HG02610 (cell line): Measurements from ENCODE around the gene OPRL1.

ENCODE experiments used
- ATAC-seq: cut with Tn5 transposase; IDR thresholded peaks from one replicate; pipeline ENCODE4 v1.9.1; 2021; ENCODE audit warnings: mild to moderate bottlenecking, moderate library complexity; ENCODE audit not compliant: unreplicated experiment

The OPRL1 gene

DNA sequence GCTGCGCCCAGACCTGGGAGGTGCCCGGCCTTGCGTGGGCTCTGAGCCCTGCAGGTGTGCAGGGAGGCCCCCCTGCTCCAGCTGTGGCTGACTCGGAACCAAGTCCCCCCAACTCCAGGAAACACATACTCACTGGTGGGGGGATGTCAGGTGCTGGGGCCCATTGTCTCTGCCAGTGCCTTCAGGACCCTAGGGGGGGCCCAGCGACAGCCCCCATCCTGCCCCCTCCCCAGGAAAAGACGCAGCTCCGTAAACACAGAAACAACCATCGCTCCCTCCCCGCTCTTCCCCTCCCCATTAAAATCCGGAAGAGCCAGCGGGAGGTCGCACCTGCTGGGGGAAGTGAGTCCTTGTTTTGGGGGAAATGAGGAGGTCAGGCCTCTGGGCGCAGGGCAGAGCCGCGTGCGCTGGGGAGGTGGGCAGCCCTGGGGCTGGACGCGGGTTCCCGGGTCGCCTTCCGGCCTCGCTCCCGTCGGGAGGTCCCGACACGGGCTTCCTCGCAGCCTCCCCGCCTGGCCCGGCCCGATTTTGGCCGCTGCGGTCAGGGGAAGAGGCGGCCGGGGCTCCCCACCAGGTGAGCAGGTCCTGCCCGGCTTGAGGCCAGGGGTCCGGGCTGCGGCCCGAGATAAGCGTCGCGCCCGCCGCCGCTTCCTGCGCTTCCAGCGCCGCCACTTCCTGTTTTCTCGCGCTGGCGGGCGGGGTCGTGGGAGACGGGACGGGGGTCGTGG is 37.7 kb upstream of the OPRL1 start:
- no peak for ATAC-seq

- ATAC-seq: no peak
These were observed 36.1 kb upstream of the OPRL1 start for GRCh38 chr20:64043768-64044167.

- ATAC-seq: no peak
These were observed 35.2 kb upstream of the OPRL1 start for GRCh38 chr20:64044484-64045247.

GRCh38 chr20:64045346-64046011 is 34.4 kb upstream of the OPRL1 start:
- ATAC-seq: no peak

GRCh38 chr20:64047046-64047389 is 32.9 kb upstream of the OPRL1 start:
- no peak for ATAC-seq

DNA sequence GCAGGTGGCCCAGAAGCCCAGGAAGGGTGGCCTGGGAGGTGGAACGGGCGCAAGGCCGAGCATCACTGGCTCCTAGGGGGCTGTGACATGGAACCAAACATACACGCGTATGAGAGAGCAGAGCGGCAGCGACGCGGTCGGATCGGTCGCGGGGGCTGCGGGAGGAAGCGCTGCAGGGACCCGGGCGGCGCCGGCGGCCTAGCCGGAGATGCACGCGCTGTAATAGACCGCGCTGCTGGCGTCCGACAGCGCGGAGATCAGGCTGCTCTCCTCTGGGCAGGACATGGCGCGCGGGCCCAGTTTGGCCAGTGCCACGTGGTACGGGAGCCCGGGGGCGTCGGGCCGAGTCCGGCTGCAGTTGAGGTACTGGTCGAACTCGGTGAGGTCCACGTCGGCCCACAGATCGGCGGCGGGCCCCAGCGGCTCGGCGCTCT is 31.9 kb upstream of the OPRL1 start:
- ATAC-seq: no peak

- ATAC-seq: no peak
These were observed 31.4 kb upstream of the OPRL1 start for GRCh38 chr20:64048402-64049044.

DNA sequence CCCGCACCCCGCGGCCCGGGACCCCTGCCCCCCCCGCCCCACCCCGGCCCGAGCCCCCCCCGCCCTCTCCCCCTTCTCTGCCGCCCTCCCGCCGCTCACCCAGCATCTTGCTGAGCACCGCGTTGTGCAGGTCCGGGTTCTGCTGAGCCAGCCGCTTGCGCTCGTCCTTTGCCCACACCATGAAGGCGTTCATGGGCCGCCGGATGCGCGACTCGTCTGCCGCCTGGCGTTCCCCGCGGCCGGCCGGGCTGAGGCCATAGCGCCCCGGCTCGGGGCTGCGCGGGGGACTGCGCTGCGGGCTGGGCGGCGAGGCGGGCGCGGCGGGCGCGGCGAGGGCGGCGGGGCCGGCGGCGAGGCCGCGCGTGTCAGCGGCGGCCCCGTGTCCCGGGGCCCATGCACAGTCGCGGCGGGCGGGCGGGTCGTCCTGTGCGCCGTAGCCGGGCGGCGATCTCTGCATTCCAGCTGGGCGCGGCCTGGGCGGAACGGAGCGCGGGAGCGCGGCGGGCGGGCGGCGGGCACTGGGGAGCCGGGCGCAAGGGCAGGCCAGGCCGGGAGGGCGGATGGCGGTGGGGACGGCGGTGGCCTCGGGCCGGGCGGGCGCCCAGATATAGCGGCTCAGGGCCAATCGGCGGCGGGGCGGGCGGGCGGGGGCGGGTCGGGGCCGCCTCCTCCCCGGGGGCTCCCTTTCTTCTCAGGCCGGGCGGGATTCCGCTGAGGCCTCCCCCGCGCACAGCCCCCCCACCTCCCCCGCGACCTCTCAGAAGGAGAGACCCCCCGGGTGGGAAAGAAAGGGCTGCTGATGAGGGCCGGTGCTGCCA is 30.6 kb upstream of the OPRL1 start, which contains the start of gene SOX18:
SOX18 (minus strand) TSS at position 580 of the 818 bp plus-strand sequence; CDS start at position 457, 123 bp downstream.
- no peak for ATAC-seq

- no peak for ATAC-seq
These were observed 30.0 kb upstream of the OPRL1 start for GRCh38 chr20:64049878-64050260.

GRCh38 chr20:64050261-64051032 is 29.4 kb upstream of the OPRL1 start:
- no peak for ATAC-seq

GRCh38 chr20:64051033-64051452 is 28.8 kb upstream of the OPRL1 start:
- no peak for ATAC-seq

- ATAC-seq: no peak
These were observed 28.1 kb upstream of the OPRL1 start for GRCh38 chr20:64051561-64052325.

DNA sequence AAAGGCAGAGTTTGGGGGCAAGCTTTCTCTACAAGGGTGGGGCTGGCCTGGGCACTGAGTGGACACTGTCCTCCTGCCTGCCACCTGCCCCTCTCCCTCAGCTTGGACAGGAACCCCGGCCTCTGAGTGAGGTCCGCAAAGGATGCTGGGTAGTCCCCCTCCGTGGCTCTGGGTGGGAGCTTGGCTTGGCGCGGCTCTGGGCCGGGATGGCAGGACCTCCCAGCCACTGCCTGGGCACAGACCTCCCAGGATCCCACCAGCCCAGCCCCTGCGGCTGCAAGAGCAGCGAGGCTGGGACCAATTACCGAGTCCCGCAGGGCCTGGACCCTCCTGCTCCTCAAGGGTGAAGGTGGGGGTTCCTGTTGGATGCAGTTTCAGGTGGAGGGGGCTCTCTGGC is 27.6 kb upstream of the OPRL1 start:
- no peak for ATAC-seq

DNA sequence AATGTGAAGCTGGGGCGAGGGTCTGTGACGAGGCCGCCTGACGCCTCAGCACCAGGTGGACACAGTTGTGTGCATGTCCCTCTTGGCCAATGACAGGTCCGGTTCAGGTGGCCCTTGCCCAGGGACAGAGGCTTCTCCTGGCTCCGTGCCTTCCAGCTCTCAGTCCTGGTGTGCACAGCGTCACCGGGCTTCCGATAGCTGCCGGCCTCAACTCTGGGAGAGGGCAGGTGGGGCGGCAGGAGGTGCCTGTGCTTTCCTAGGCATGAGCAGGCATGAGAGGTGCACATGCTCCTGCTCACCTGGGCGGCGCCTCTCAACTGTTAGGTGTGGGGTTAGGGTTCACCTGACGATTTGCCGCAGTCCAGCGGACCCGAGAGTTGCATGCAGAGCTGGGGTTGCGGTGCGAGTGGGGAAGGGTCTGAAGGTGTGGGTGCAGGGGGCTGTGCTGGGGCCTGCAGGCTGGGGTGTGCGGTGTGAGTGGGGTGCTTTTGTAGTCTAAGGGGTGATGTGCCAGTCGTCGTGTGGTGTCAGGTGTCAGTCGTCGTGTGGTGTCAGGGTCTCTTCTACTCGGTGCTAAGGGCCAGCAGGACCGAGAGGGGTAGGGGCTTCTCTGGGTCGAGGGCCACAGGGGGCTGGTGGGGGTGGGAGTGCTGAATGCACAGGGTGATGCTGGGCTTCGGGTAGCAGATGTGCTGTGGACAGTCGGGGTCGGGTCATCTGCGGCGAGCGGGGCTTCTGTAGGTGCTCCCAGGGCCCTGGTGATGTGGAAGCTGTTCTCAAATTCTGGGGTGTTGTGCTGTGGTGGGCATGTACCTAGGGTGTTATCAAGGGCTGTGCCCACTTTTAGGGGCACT is 26.7 kb upstream of the OPRL1 start:
- ATAC-seq: no peak

GRCh38 chr20:64053841-64054661 is 25.8 kb upstream of the OPRL1 start:
- no peak for ATAC-seq

GRCh38 chr20:64055396-64055892 is 24.4 kb upstream of the OPRL1 start:
- no peak for ATAC-seq
